A673 (cell line): Measurements from ENCODE around the gene GRID2. TPM values are rescaled to one million over a fixed set of nuclear protein-coding genes. Genes with fewer than 3 reads are reported as not detected.

Experiments
- BruUV-seq: library from RNA; stranded (reverse); fragments of 400-500 nt; replicated peaks from 2 replicates; lab custom pipeline; 2021; lab: Mats Ljungman, UMichigan
- CTCF ChIA-PET: fragments of 300-600 bp; sonication (Branson Sonifier 250); formaldehyde crosslinking; loops from one replicate; lab custom pipeline; 2022; ENCODE audit warnings: antibody characterized with exemption; lab: Charles Lee
- POLR2A ChIA-PET: fragments of 300-600 bp; sonication (Branson Sonifier 250); formaldehyde crosslinking; loops from one replicate; lab custom pipeline; 2022; ENCODE audit warnings: antibody characterized with exemption; ENCODE audit not compliant: low non-redundant PET; lab: Charles Lee
- DNase-seq: peaks from one replicate; pipeline ENCODE4 v3.0.0-alpha.2; 2015; ENCODE audit warnings: low spot score
- H3K27ac ChIP-seq: fragments of 200-600 bp; sonication (generic); 2 replicates; pipeline ENCODE4 v1.5.1; 2016; ENCODE audit warnings: mixed run types, low read depth, mild to moderate bottlenecking, mixed read lengths, antibody characterized with exemption, low read length; ENCODE audit not compliant: poor library complexity, severe bottlenecking
- H3K27me3 ChIP-seq: fragments of 200-600 bp; sonication (generic); replicated peaks from 2 replicates; pipeline ENCODE4 v1.6.1; 2017; ENCODE audit warnings: mixed run types, low read depth, mild to moderate bottlenecking, mixed read lengths, antibody characterized with exemption, low read length; ENCODE audit not compliant: insufficient read depth, poor library complexity
- H3K36me3 ChIP-seq: fragments of 200-600 bp; sonication (generic); 2 replicates; pipeline ENCODE4 v1.6.1; 2016; ENCODE audit warnings: mixed run types, mild to moderate bottlenecking, mixed read lengths, antibody characterized with exemption, low read length; ENCODE audit not compliant: insufficient read depth, poor library complexity, severe bottlenecking
- H3K4me1 ChIP-seq: fragments of 200-600 bp; sonication (generic); 2 replicates; pipeline ENCODE4 v1.6.1; 2017; ENCODE audit warnings: mixed run types, mild to moderate bottlenecking, mixed read lengths, antibody characterized with exemption, low read length; ENCODE audit not compliant: insufficient read depth, poor library complexity, severe bottlenecking
- H3K4me3 ChIP-seq: fragments of 200-600 bp; sonication (generic); 2 replicates; pipeline ENCODE4 v1.5.1; 2016; ENCODE audit warnings: low read depth, mixed run types, mild to moderate bottlenecking, mixed read lengths, low read length; ENCODE audit not compliant: poor library complexity, severe bottlenecking
- H3K9me3 ChIP-seq: fragments of 200-600 bp; sonication (generic); 2 replicates; pipeline ENCODE4 v1.6.1; 2016; ENCODE audit warnings: mixed run types, low read depth, mild to moderate bottlenecking, mixed read lengths, antibody characterized with exemption, low read length; ENCODE audit not compliant: poor library complexity, severe bottlenecking
- CTCF ChIP-seq: fragments of 300-800, 200-600 bp; sonication (generic); conservative IDR thresholded peaks from 2 replicates; pipeline ENCODE4 v1.5.1; 2017; ENCODE audit warnings: low read depth, mild to moderate bottlenecking, antibody characterized with exemption, low read length, moderate library complexity, mixed read lengths
- EZH2 ChIP-seq: fragments of 200-600 bp; sonication (generic); IDR thresholded peaks from 2 replicates; pipeline ENCODE4 v1.6.1; 2017; ENCODE audit warnings: borderline replicate concordance, low read depth, mild to moderate bottlenecking, mixed read lengths, antibody characterized with exemption, low read length; ENCODE audit not compliant: poor library complexity, severe bottlenecking
- intact Hi-C: fragments of 100-400 bp; cut with micrococcal nuclease; formaldehyde crosslinking; loops from one replicate; pipeline ENCODE4 v1.10.0; 2022; ENCODE audit not compliant: unreplicated experiment
- total RNA-seq: library from RNA; stranded (reverse); gene quantifications from 2 replicates; pipeline ENCODE4 v1.2.3, GENCODE V29; 2021

GRID2 gene
- total RNA-seq, 1 experiment from 2014 or later, result not detected

GRCh38 chr4:93061826-93062225, 758.1 kb downstream of the GRID2 start:
- ChIA-PET POLR2A (no interaction called here), CTCF (no interaction called here)
- no peaks in the 10 kb centered on the region for H3K36me3 ChIP-seq
- TF ChIP-seq EZH2, result no peak
- TF ChIP-seq CTCF, result no peak
- DNase-seq, result no peak
- H3K27ac ChIP-seq, result no peak overlapping the region
- no peaks in the 10 kb centered on the region for H3K4me1 ChIP-seq
- H3K27me3 ChIP-seq, result no peaks in the 10 kb centered on the region
- no TSS peak for BruUV-seq
- no peaks in the 10 kb centered on the region for H3K9me3 ChIP-seq
- H3K4me3 ChIP-seq, result no peak overlapping the region
- intact Hi-C loops, result no loop called here

GRCh38 chr4:93063325-93063724, 759.6 kb downstream of the GRID2 start:
- no peaks in the 10 kb centered on the region for H3K27me3 ChIP-seq
- ChIA-PET POLR2A (no interaction called here), CTCF (no interaction called here)
- TF ChIP-seq CTCF, result no peak
- no peak for TF ChIP-seq EZH2
- no peaks in the 10 kb centered on the region for H3K9me3 ChIP-seq
- no peaks in the 10 kb centered on the region for H3K36me3 ChIP-seq
- no peak for DNase-seq
- H3K27ac ChIP-seq, result no peak overlapping the region
- intact Hi-C loops, result no loop called here
- H3K4me1 ChIP-seq, result no peaks in the 10 kb centered on the region
- BruUV-seq, result no TSS peak
- no peak overlapping the region for H3K4me3 ChIP-seq

- no peak for TF ChIP-seq EZH2
- no peak for TF ChIP-seq CTCF
- ChIA-PET CTCF (no interaction called here), POLR2A (no interaction called here)
- no peaks in the 10 kb centered on the region for H3K36me3 ChIP-seq
- H3K9me3 ChIP-seq, result no peaks in the 10 kb centered on the region
- no peak overlapping the region for H3K4me3 ChIP-seq
- no peaks in the 10 kb centered on the region for H3K27me3 ChIP-seq
- no peaks in the 10 kb centered on the region for H3K4me1 ChIP-seq
- intact Hi-C loops, result no loop called here
- no peak overlapping the region for H3K27ac ChIP-seq
- BruUV-seq, result no TSS peak
- DNase-seq, result no peak
Observed at GRCh38 chr4:93065790-93066189, 762.0 kb downstream of the GRID2 start.
